ENCODE measurements around the gene ZGLP1. TPM values are rescaled to one million over a fixed set of nuclear protein-coding genes. Genes with fewer than 3 reads are reported as not detected.

The ZGLP1 gene
- total RNA-seq, 1 donor from 2014 or later, result 6.8 TPM

GRCh38 chr19:10332158-10332964 lies 22.7 kb upstream of the ZGLP1 start:
- no peaks in the 10 kb centered on the region for H3K27me3 Mint-ChIP-seq (ENCODE audit: unreplicated experiment)
- peak overlapping the region; percentile 99 for H3K27ac Mint-ChIP-seq (ENCODE audit: unreplicated experiment)
- peaks cover 25% of the 10 kb centered on the region for H3K4me1 Mint-ChIP-seq (ENCODE audit: unreplicated experiment)
- H3K4me3 Mint-ChIP-seq (ENCODE audit: unreplicated experiment), result peak overlapping the region; percentile 95
- no peak for DNase-seq (ENCODE audit: extremely low spot score, unreplicated experiment)
- H3K36me3 Mint-ChIP-seq (ENCODE audit: unreplicated experiment), result peaks cover 10% of the 10 kb centered on the region
- no peaks in the 10 kb centered on the region for H3K9me3 Mint-ChIP-seq (ENCODE audit: unreplicated experiment)
- TF ChIP-seq CTCF (IDR thresholded peaks at IDR 0.05), result peak; percentile 25

GRCh38 chr19:10329555-10329954 lies 19.9 kb upstream of the ZGLP1 start:
- no peak for TF ChIP-seq CTCF (IDR thresholded peaks at IDR 0.05)
- Mint-ChIP-seq H3K27ac (ENCODE audit: unreplicated experiment) (no peak overlapping the region), H3K36me3 (ENCODE audit: unreplicated experiment) (peaks cover 10% of the 10 kb centered on the region), H3K27me3 (ENCODE audit: unreplicated experiment) (no peaks in the 10 kb centered on the region), H3K4me1 (ENCODE audit: unreplicated experiment) (peaks cover 22% of the 10 kb centered on the region), H3K9me3 (ENCODE audit: unreplicated experiment) (no peaks in the 10 kb centered on the region), H3K4me3 (ENCODE audit: unreplicated experiment) (no peak overlapping the region)
- DNase-seq (ENCODE audit: extremely low spot score, unreplicated experiment), result no peak

- no peak for DNase-seq (ENCODE audit: extremely low spot score, unreplicated experiment)
- TF ChIP-seq CTCF (IDR thresholded peaks at IDR 0.05), result no peak
- peaks cover 16% of the 10 kb centered on the region for H3K4me1 Mint-ChIP-seq (ENCODE audit: unreplicated experiment)
Observed at GRCh38 chr19:10328558-10329429, 19.2 kb upstream of the ZGLP1 start.

GRCh38 chr19:10327793-10328192 lies 18.2 kb upstream of the ZGLP1 start:
- Mint-ChIP-seq H3K27ac (ENCODE audit: unreplicated experiment) (no peak overlapping the region), H3K4me1 (ENCODE audit: unreplicated experiment) (peaks cover 10% of the 10 kb centered on the region), H3K36me3 (ENCODE audit: unreplicated experiment) (peaks cover 14% of the 10 kb centered on the region), H3K4me3 (ENCODE audit: unreplicated experiment) (no peak overlapping the region), H3K9me3 (ENCODE audit: unreplicated experiment) (no peaks in the 10 kb centered on the region), H3K27me3 (ENCODE audit: unreplicated experiment) (no peaks in the 10 kb centered on the region)
- DNase-seq (ENCODE audit: extremely low spot score, unreplicated experiment), result no peak
- no peak for TF ChIP-seq CTCF (IDR thresholded peaks at IDR 0.05)

More at GRCh38 chr19:10328558-10329429, 19.2 kb upstream of the ZGLP1 start:
- Mint-ChIP-seq H3K27ac (ENCODE audit: unreplicated experiment) (no peak overlapping the region), H3K27me3 (ENCODE audit: unreplicated experiment) (no peaks in the 10 kb centered on the region), H3K36me3 (ENCODE audit: unreplicated experiment) (peaks cover 14% of the 10 kb centered on the region), H3K9me3 (ENCODE audit: unreplicated experiment) (no peaks in the 10 kb centered on the region), H3K4me3 (ENCODE audit: unreplicated experiment) (no peak overlapping the region)

- DNase-seq (ENCODE audit: extremely low spot score, unreplicated experiment), result no peak
- H3K36me3 Mint-ChIP-seq (ENCODE audit: unreplicated experiment), result peaks cover 17% of the 10 kb centered on the region
- H3K4me3 Mint-ChIP-seq (ENCODE audit: unreplicated experiment), result no peak overlapping the region
- TF ChIP-seq CTCF (IDR thresholded peaks at IDR 0.05), result no peak
- H3K27me3 Mint-ChIP-seq (ENCODE audit: unreplicated experiment), result no peaks in the 10 kb centered on the region
- no peaks in the 10 kb centered on the region for H3K9me3 Mint-ChIP-seq (ENCODE audit: unreplicated experiment)
- H3K4me1 Mint-ChIP-seq (ENCODE audit: unreplicated experiment), result no peaks in the 10 kb centered on the region
- no peak overlapping the region for H3K27ac Mint-ChIP-seq (ENCODE audit: unreplicated experiment)
Observed at GRCh38 chr19:10325732-10326131, 16.1 kb upstream of the ZGLP1 start.

Data from osteocyte (in vitro differentiated cells).